Stimulated activated naive B cell treated with anti-CD40 and anti-IgM and Interleukin-4, amounts not matched to agents 10 μg/mL and 1 μg/mL and 100 μg/mL, for 72 hours (primary cell): ENCODE results near the gene SMARCAD1.

Source experiments
- ATAC-seq, 2 donors: fragments of 150-1000 bp; cut with Tn5 transposase; replicated peaks; 2 replicates each; pipeline ENCODE4 v1.10.0; 2021; ENCODE audit warnings: moderate library complexity in 1 of 2
- DNase-seq: peaks from one replicate; pipeline ENCODE4 v3.0.0; 2021
- H3K27ac Mint-ChIP-seq: one replicate; pipeline ENCODE4 v1.8.0; 2022; ENCODE audit warnings: mild to moderate bottlenecking, mixed read lengths
- H3K27me3 Mint-ChIP-seq, 2 donors: one replicate each; pipeline ENCODE4 v1.8.0; 2022; ENCODE audit warnings: mixed read lengths in 2 of 2
- H3K36me3 Mint-ChIP-seq, 2 donors: one replicate each; pipeline ENCODE4 v1.8.0; 2022; ENCODE audit warnings: mixed read lengths in 2 of 2, mild to moderate bottlenecking in 1 of 2
- H3K4me1 Mint-ChIP-seq, 2 donors: one replicate each; pipeline ENCODE4 v1.8.0; 2022; ENCODE audit warnings: mixed read lengths in 2 of 2, mild to moderate bottlenecking in 1 of 2
- H3K4me3 Mint-ChIP-seq, 2 donors: one replicate each; pipeline ENCODE4 v1.8.0; 2022; ENCODE audit warnings: mild to moderate bottlenecking in 2 of 2, mixed read lengths in 2 of 2, moderate library complexity in 1 of 2
- H3K9me3 Mint-ChIP-seq, 2 donors: one replicate each; pipeline ENCODE4 v1.8.0; 2022; ENCODE audit warnings: mixed read lengths in 2 of 2, mild to moderate bottlenecking in 1 of 2

SMARCAD1 gene

DNA sequence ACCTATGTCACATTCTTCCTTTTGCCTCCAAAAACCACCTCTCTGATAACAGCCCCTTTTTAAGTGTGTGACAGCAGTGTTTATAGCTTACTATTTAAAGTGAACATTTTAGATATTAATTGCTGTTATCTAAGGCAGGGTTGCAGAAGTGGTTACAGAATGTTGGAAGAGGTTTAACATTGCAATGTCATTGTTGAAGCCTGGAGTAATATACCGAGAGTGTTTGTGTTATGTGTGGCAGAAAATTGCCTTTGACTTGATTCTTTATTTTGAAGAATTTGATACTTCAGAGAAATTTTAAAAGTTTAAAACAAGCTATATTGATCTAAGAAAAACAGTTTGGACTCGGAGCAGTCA is 37.1 kb downstream of the SMARCAD1 start:
- Mint-ChIP-seq H3K27me3 (no peaks in the 10 kb centered on the region), H3K36me3 (peaks cover 37 to 63% of the 10 kb centered on the region in 2 donors), H3K27ac (no peak overlapping the region), H3K4me3 (no peak overlapping the region), H3K9me3 (no peaks in the 10 kb centered on the region), H3K4me1 (peaks cover 0 to 4% of the 10 kb centered on the region in 2 donors)
- ATAC-seq (no peak), DNase-seq (no peak)

DNA sequence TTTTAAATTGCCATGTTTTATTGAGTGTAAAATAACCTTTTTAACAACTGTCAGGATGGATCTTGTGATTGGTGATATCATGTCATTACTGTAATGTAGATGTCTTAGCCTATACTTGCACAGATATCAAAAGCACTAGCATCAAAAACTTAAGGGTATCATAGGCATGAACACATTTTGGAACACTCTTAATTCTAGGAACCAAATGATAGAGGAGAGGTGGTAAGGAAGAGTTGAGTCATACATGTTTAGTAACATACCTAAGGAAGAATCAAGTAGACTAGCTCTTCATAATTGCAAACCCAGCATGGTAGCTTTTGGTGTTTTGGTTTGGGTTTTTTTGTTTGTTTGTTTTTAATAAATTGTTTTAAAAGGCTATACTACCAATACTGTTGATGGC is 43.4 kb downstream of the SMARCAD1 start:
- H3K4me1 Mint-ChIP-seq = peaks cover 0 to under 1% of the 10 kb centered on the region in 2 donors
- H3K4me3 Mint-ChIP-seq = no peak overlapping the region
- no peak overlapping the region for H3K27ac Mint-ChIP-seq
- DNase-seq (no peak), ATAC-seq (no peak)
- H3K27me3 Mint-ChIP-seq = no peaks in the 10 kb centered on the region
- H3K36me3 Mint-ChIP-seq = peaks cover 20 to 43% of the 10 kb centered on the region in 2 donors
- H3K9me3 Mint-ChIP-seq = no peaks in the 10 kb centered on the region

DNA sequence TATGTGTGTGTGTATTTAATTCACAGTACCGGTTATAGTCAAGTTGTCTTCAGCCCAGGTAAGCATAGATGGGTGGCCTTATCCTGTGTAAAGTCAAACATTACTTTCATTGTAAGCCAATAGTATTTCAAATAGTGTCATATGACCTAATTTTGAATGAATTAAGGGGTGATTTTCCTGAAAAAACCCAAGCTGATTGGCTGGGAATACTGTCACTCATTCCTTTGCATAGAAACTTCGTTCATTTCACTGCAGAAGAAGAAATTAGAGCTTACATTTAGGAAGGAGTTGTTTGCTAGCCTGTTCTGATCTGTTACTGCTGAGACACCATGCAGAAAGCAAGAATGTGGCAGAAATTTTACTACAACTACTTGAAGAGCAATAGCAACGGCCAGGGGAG is 45.4 kb downstream of the SMARCAD1 start:
- Mint-ChIP-seq H3K9me3 (no peaks in the 10 kb centered on the region), H3K4me3 (no peak overlapping the region), H3K36me3 (peaks cover 18 to 41% of the 10 kb centered on the region in 2 donors), H3K27ac (no peak overlapping the region), H3K27me3 (no peaks in the 10 kb centered on the region), H3K4me1 (peaks cover 0 to 2% of the 10 kb centered on the region in 2 donors)
- DNase-seq (no peak), ATAC-seq (no peak)

GRCh38 chr4:94256144-94256783 is 48.6 kb downstream of the SMARCAD1 start:
- Mint-ChIP-seq H3K9me3 (no peaks in the 10 kb centered on the region), H3K4me1 (peaks cover 0 to 2% of the 10 kb centered on the region in 2 donors), H3K36me3 (peaks cover 24 to 37% of the 10 kb centered on the region in 2 donors), H3K27ac (no peak overlapping the region), H3K27me3 (no peaks in the 10 kb centered on the region), H3K4me3 (no peak overlapping the region)
- ATAC-seq = no peak
- DNase-seq = no peak

- H3K36me3 Mint-ChIP-seq = peaks cover 25 to 39% of the 10 kb centered on the region in 2 donors
- H3K9me3 Mint-ChIP-seq = no peaks in the 10 kb centered on the region
- ATAC-seq (no peak), DNase-seq (no peak)
- no peak overlapping the region for H3K4me3 Mint-ChIP-seq
- no peaks in the 10 kb centered on the region for H3K27me3 Mint-ChIP-seq
- H3K27ac Mint-ChIP-seq = no peak overlapping the region
- peaks cover 0 to 2% of the 10 kb centered on the region in 2 donors for H3K4me1 Mint-ChIP-seq
Measured at GRCh38 chr4:94256828-94257227, 49.2 kb downstream of the SMARCAD1 start.

DNA sequence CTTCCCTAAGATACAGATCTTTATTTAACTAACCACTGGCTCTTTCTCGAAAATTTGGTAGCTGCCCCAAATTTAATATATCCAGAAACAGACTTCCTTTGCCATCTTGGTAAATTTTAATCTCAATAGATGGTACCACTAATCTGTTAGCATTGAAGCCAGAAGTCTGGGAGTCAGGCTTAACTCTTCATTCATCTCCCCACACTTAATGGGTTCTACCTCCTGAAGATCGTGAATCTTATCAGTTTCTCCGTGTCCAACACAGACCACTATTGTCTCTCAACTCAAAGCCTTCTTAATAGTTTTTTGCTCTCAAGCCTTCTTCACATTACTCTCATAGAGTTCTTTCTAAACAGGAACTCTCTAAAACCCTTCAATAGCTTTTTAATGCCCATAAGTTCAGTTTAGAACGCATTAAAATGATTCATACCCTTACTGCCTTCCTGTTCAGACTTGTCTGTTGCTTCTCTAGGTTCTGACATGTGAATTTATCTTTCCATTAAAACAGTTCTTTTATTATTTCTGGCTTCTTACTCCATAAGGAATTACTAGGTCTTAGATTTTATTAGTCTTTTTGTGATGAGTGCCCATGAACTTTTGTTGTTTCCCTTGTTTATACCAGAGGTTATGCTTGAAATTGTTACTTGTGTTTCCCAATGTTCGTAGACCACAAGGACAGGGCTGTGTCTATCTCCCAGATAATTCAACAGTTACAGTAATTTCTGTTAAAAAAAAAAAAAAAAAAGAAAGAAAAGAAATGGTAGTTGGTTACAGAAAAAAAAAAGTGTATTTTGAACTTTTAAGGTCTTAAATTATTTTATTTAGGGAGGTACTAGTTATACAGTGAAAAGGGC is 54.7 kb downstream of the SMARCAD1 start:
- Mint-ChIP-seq H3K27me3 (no peaks in the 10 kb centered on the region), H3K9me3 (no peaks in the 10 kb centered on the region), H3K27ac (no peak overlapping the region), H3K36me3 (peaks cover 30 to 34% of the 10 kb centered on the region in 2 donors), H3K4me3 (no peak overlapping the region), H3K4me1 (no peaks in the 10 kb centered on the region)
- DNase-seq = no peak
- no peak for ATAC-seq

- DNase-seq (no peak), ATAC-seq (no peak)
- Mint-ChIP-seq H3K27ac (no peak overlapping the region), H3K4me1 (no peaks in the 10 kb centered on the region), H3K9me3 (no peaks in the 10 kb centered on the region), H3K4me3 (no peak overlapping the region), H3K36me3 (peaks cover 23 to 24% of the 10 kb centered on the region in 2 donors), H3K27me3 (no peaks in the 10 kb centered on the region)
Measured at GRCh38 chr4:94267037-94267436, 59.4 kb downstream of the SMARCAD1 start.

GRCh38 chr4:94271248-94271647 is 63.6 kb downstream of the SMARCAD1 start:
- no peak for DNase-seq
- Mint-ChIP-seq H3K9me3 (no peaks in the 10 kb centered on the region), H3K4me1 (no peaks in the 10 kb centered on the region), H3K27me3 (no peaks in the 10 kb centered on the region), H3K36me3 (peaks cover 26 to 27% of the 10 kb centered on the region in 2 donors), H3K4me3 (no peak overlapping the region), H3K27ac (peak overlapping the region; percentile 54)
- ATAC-seq = no peak

DNA sequence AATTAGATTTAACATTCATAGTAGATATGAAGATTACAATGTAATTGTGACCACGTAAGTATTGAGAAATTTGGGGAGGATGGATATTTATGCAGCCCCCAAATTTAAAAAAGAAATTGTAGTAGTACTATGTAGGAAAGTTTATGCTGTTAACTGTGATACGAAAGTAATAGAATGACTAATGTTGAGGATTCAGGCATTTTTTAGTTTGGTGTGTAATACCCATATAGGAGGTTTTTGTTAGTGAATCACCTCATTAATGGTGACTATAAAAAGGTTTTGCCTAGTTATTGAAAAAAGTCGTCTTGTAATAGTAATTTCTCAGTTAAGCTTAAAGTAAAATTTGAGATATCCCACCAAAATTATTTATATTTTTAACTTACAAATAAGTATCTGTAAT is 67.2 kb downstream of the SMARCAD1 start:
- no peak overlapping the region for H3K4me3 Mint-ChIP-seq
- no peaks in the 10 kb centered on the region for H3K27me3 Mint-ChIP-seq
- peaks cover 35 to 39% of the 10 kb centered on the region in 2 donors for H3K36me3 Mint-ChIP-seq
- no peaks in the 10 kb centered on the region for H3K4me1 Mint-ChIP-seq
- H3K27ac Mint-ChIP-seq = no peak overlapping the region
- DNase-seq = no peak
- no peaks in the 10 kb centered on the region for H3K9me3 Mint-ChIP-seq
- ATAC-seq = no peak

DNA sequence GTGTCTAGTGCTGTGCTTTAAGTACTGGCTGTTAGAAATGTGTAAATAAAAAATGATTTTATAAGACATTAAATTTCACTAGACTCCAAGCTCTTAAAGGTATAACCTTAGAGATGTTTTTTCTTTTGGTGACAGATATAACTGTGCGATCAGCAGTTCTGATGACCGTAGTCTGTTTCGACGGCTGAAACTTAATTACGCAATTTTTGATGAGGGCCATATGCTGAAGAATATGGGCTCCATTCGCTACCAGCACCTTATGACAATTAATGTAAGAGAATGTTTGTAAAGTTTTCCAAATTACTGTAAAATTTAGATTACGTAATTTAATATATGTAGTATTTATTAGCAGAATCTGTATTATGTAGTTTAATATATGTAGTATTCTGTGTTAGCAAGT is 68.5 kb downstream of the SMARCAD1 start:
- Mint-ChIP-seq H3K27me3 (no peaks in the 10 kb centered on the region), H3K4me3 (no peak overlapping the region), H3K9me3 (no peaks in the 10 kb centered on the region), H3K4me1 (no peaks in the 10 kb centered on the region), H3K36me3 (peaks cover 31 to 40% of the 10 kb centered on the region in 2 donors), H3K27ac (no peak overlapping the region)
- DNase-seq (no peak), ATAC-seq (no peak)

GRCh38 chr4:94277534-94277933 is 69.9 kb downstream of the SMARCAD1 start:
- Mint-ChIP-seq H3K27me3 (no peaks in the 10 kb centered on the region), H3K9me3 (no peaks in the 10 kb centered on the region), H3K4me3 (no peak overlapping the region), H3K27ac (no peak overlapping the region), H3K36me3 (peaks cover 32 to 37% of the 10 kb centered on the region in 2 donors), H3K4me1 (no peaks in the 10 kb centered on the region)
- ATAC-seq = no peak
- no peak for DNase-seq

DNA sequence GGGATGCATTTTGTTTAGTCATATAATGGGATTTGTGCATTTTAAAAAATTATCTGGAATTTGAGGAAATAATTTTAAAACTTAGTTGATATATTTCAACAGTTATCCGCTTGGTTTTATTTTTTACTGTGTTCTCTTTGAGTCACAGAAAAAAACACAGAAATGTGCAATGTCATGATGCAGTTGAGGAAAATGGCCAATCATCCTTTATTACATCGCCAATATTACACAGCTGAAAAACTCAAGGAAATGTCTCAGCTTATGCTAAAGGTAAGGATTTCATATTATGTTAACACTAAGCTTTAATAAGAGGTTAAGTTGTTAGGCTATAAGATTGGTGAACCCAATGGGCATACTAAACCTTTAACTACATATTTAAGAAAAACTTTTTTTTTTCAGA is 71.1 kb downstream of the SMARCAD1 start:
- DNase-seq (no peak), ATAC-seq (no peak)
- no peaks in the 10 kb centered on the region for H3K9me3 Mint-ChIP-seq
- no peak overlapping the region for H3K27ac Mint-ChIP-seq
- H3K27me3 Mint-ChIP-seq = no peaks in the 10 kb centered on the region
- peaks cover 35 to 42% of the 10 kb centered on the region in 2 donors for H3K36me3 Mint-ChIP-seq
- no peaks in the 10 kb centered on the region for H3K4me1 Mint-ChIP-seq
- no peak overlapping the region for H3K4me3 Mint-ChIP-seq

GRCh38 chr4:94284889-94285288 is 77.2 kb downstream of the SMARCAD1 start:
- Mint-ChIP-seq H3K4me1 (no peaks in the 10 kb centered on the region), H3K27ac (no peak overlapping the region), H3K36me3 (peaks cover 40 to 47% of the 10 kb centered on the region in 2 donors), H3K27me3 (no peaks in the 10 kb centered on the region), H3K9me3 (no peaks in the 10 kb centered on the region), H3K4me3 (no peak overlapping the region)
- no peak for DNase-seq
- no peak for ATAC-seq

DNA sequence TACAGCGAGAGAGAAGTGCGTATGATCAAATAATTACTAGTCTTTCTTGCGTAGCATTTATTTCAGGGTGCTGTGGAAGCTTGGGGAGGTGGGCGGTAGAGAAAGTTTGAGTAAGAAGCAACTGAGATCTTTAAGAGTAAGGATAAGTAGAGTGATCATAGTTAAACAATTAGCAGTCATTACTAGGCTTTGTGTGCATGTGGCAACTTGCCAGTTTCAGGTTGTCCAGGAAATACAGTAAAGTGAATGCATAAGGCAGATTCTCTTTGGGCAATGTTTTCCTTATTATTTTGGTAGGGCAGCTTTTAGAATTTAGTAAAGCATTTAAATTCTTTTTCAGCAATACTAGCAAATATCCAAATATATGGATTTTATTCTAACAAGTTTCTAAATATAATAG is 78.0 kb downstream of the SMARCAD1 start:
- peaks cover 45 to 49% of the 10 kb centered on the region in 2 donors for H3K36me3 Mint-ChIP-seq
- ATAC-seq (no peak), DNase-seq (no peak)
- H3K4me3 Mint-ChIP-seq = no peak overlapping the region
- H3K9me3 Mint-ChIP-seq = no peaks in the 10 kb centered on the region
- H3K27ac Mint-ChIP-seq = no peak overlapping the region
- no peaks in the 10 kb centered on the region for H3K4me1 Mint-ChIP-seq
- no peaks in the 10 kb centered on the region for H3K27me3 Mint-ChIP-seq

DNA sequence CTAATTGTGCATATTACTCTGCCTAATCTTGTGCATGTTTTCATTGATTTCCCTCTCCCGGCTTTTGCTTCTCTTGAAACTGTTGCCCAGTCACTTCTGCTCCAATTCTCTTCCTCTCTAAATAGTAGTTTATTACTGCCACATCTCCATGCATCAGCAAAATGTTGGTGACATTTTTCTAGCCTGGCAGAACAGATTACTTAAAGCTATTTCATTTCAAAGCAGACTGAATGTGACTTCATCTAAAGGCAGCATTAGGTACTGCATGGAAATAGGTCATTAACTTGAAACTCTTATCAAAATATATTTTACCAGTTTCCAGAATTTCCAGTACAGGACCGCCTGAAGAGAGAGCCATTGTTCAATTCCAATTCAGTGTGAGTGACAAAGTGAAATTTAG is 82.6 kb downstream of the SMARCAD1 start:
- no peaks in the 10 kb centered on the region for H3K27me3 Mint-ChIP-seq
- H3K27ac Mint-ChIP-seq = no peak overlapping the region
- no peaks in the 10 kb centered on the region for H3K9me3 Mint-ChIP-seq
- ATAC-seq (no peak), DNase-seq (no peak)
- peaks cover 39 to 45% of the 10 kb centered on the region in 2 donors for H3K36me3 Mint-ChIP-seq
- no peak overlapping the region for H3K4me3 Mint-ChIP-seq
- no peaks in the 10 kb centered on the region for H3K4me1 Mint-ChIP-seq
